HG02970 (cell line): ENCODE results near the gene PHF11.
"Not testable (repeated sequence)": the region's sequence is repeated elsewhere in the genome, so short reads cannot be mapped to it uniquely, and the experiment has no call there.

Source experiments
- ATAC-seq: cut with Tn5 transposase; IDR thresholded peaks from one replicate; pipeline ENCODE4 v1.9.1; 2021; ENCODE audit warnings: mild to moderate bottlenecking, moderate library complexity, moderate number of reproducible peaks; ENCODE audit not compliant: unreplicated experiment, low FRiP score

PHF11 gene

DNA sequence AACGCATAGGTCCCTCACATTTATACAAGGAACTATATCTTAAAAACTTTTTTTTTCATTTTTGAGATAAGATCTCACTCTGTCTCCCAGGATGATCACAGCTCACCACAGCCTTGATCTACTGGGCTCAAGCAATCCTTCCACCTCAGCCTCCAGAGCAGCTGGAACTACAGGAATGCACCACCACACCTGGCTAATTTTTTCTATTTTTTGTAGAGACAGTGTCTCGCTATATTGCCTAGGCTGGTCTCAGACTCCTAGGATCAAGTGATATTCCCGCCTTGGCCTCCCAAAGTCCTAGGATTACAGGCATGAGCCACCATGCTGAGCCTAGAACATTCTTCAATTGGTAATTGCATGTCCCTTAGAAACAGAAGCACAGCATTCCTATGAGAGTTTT lies 47.9 kb downstream of the PHF11 start:
- ATAC-seq = no peak

DNA sequence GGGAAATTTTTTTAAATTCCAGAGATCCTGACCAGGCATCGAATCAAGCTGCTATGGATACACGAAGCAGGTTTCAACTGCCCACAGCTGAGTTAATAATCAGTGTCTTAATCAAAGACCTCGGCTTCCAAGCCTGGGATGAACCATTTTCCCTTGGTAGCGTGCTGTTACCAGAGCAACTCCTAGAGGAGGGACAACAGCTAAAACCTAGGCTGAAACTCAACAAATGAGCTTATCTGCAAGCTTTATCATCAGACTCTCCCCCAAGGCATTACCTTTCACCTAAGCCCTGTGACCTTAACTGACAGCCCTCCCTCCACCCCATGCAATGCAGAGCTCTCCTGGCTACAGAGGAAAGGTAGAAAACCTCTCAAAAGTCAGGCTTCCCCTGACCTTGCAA lies 49.9 kb downstream of the PHF11 start:
- no peak for ATAC-seq

DNA sequence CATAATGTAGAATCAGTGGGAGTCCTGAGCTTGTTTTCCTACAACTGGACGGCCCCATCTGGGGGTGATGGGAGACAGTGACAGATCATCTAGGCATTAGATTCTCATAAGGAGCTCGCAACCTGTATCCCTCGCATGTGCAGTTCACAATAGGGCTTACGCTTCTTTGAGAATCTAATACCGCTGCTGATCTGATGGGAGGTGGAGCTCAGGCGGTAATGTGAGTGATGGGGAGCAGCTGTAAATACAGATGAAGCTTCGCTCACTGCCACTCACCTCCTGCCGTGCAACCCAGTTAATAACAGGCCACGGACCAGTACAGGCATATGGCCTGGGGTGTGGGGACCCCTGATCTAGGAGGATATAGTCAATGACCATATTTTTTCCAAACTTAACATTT lies 50.8 kb downstream of the PHF11 start:
- ATAC-seq = no peak

DNA sequence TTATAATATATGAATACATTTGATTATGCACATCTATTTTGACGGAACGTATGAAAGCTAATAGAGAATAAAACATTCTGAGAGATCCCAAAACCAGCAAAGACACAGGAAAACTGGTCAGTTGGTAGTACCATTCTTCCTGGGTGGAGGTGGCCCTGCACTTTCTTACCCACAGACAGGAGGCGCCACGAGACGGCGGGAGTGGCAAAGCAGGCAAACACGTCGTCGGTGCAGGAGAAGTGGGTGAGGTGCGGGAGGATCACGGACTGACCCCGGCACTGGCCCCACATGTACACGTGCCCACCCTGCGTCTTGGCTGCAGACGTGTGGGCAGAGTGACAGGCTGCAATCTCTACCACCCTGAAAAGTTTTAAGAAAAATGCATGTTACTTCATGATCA lies 53.5 kb downstream of the PHF11 start:
- no peak for ATAC-seq

DNA sequence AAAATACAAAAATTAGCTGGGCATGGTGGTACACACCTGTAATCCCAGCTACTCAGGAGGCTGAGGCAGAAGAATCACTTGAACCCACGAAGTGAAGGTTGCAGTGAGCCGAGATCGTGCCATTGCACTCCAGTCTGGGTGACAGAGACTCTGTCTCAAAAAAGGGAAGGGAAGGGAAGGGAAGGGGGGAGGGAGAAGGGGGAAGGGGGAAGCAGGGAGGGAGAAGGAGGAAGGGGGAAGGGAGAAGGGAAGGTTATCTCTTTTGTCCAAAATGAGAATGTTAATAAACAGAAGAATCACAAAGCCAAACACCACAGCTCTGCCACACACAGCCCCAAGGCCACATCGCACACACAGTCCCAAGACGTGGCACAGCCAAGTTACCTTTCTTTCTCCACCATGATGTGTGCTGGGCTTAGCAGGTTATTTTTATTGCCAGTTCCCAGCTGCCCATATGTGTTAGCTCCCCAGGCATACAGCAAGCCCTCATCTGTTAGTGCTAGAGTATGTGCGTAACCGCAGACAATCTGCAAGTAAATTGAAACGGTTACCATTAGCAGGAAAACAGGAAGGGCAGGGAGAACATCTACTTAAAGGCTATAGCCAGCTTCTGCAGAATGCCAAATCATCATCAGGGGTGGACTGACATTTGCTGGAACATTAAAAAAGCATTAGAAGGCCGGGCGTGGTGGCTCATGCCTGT lies 55.3 kb downstream of the PHF11 start:
- ATAC-seq = no peak

DNA sequence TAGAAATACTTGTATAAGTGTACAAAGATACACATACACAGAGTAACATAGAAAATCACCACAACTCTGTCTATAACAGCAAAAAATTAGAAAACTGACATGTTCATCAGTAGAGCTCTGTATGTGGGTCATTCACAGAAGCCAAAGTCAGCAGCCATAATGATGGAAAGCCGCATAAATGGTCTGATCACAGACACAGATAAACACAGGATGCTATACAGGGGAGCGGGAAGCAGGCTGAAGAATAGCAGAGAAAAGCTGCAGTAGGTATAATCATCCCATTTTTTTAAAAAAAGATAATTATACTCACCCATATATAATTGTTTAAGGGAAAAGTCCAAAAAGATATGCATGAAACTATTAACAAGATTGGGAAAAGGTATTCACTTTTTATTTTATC lies 58.1 kb downstream of the PHF11 start:
- ATAC-seq = no peak

DNA sequence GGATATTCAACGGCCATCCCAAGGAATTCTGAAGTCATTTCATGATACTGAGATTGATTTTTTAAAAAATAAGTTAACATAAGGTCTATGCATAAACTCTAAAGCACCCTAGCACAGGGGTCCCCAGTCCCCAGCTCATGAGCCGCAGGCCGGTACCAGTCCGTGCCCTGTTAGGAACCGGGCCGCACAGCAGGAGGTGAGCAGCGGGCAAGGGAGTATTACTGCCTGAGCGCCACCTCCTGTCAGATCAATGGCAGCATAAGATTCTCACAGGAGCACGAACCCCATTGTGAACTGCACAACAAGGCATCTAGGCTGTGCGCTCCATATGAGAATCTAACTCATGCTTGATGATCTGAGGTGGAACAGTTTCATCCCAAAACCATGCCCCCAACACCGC lies 58.6 kb downstream of the PHF11 start:
- ATAC-seq = no peak

DNA sequence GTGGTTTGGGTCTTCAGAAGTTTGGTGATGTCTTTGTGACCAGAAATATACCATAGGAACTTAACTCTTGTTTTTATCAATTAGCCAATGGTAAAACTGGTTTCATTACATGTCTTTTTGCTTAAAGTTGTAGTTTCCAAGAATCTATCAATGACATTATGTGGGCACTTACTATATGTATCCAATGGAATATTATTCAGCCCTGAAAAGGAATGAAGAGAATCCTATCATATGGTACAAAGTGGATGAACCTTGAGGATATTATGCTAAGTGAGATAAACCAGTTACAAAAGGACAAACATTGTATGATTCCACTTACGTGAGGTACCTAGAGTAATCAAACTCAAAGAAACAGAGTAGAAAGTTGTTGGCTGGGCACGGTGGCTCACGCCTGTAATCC lies 63.3 kb downstream of the PHF11 start:
- ATAC-seq = no peak

DNA sequence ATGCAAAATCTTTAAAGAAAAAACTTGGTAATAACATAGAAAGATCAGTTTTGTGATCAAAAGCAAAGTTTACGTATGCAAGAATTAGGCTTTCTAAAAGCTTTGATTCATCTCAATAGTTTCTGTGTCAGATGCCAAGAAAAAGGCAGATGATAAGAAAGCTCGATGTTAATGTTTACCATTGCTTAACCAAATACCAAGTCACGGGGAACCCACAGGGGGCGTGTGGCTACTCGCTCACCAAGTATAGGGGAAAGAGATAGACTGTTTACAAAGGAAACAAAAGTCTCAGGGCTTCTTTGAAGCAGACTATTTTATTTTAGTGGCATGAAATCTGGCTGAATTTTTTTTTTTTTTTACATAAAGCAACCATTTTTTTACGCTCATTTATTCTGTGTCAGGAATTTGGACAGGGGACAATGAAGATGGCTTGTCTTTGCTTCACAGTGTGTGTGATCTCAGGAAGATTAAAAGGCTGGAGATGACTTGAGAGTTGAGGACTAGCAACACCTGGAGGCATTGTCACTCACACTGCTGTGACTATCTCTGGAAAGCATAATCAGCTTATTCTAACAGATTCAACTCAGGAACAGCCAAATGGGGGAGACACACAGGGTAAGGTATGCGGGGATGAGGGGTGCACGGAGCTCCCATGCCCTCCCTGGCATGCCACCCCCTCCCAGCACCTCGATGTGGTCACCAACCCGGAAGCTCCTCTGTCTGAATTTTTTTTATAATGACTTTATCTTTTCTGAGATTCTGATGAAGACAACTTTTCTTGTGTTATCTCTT lies 64.7 kb downstream of the PHF11 start:
- no peak for ATAC-seq

DNA sequence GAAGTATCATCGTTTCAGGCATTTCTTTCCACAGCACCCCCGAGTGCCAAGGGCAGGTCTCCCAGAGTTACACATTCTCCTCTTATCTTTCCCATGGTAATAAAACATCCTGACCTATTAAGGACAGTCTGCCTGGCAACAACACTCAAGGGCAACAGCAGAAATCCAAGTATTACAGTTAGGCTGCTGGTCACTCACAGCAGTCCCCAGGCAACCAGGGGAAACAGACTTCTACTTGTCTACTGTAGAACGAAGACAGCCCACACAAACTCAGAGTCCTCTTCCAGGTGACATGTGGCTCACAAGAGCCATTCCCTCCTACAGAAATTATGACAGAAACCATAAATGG lies 65.3 kb downstream of the PHF11 start:
- ATAC-seq = no peak

DNA sequence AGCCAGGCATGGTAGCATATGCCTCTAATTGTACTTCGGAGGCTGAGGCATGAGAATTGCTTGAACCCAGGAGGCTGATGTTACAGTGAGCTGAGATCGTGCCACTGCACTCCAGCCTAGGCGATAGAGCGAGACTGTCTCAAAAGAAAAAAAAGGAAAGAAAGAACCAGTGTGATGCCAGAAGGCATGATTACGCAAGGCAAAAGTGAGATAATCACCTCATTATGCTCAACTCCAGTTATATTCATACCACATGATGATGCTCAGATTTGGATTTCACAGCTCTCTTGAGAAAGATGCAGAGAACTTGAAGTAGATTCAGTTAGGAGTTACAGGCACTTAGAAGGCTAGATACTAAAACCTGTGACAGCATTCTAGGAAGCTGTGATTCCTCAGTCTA lies 67.8 kb downstream of the PHF11 start:
- no peak for ATAC-seq

DNA sequence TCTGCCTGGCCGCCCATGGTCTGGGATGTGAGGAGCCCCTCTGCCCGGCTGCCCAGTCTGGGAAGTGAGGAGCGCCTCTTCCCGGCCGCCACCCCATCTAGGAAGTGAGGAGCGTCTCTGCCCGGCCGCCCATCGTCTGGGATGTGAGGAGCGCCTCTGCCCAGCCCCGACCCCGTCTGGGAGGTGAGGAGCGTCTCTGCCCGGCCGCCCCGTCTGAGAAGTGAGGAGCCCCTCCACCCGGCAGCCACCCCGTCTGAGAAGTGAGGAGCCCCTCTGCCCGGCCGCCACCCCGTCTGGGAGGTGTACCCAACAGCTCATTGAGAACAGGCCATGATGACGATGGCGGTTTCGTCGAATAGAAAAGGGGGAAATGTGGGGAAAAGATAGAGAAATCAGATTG lies 69.7 kb downstream of the PHF11 start:
- ATAC-seq = not testable (repeated sequence)

DNA sequence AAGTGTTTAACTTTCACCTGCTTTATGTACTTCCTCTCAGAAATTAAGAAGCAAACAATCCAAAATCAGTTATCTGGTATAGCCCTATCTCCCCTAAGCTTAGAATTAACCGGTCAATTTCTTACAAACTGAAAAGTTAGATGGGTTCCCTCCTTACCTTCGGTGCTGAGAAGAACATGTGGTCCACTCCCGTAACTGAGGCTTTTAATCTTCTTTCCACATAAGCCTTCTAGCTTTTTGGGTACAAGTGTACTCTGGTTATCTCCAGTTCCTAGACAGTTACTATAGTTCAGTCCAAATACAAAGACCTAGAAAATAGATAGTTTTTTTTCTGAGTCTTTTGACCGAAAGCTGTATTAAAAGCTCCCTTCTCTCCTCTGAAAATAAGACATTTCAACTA lies 70.7 kb downstream of the PHF11 start:
- no peak for ATAC-seq

DNA sequence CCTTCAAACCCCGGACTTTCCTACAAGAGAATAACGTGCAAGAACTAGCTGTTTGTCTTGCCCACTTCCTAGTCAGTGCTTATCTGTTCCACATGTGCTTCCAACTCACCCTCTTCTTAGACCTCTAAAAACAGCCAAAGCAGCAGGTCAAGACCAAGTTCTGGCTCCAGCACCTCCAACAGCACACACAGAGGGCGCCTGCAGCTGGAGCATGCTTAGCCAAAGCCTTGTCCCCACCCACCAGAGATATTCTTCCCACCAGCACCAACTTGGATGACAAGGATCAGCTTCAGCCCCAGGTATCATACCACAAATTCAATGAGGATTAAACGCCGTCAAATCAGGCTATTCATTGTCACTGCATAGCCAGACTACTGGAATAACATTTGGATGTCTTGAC lies 71.7 kb downstream of the PHF11 start:
- no peak for ATAC-seq

DNA sequence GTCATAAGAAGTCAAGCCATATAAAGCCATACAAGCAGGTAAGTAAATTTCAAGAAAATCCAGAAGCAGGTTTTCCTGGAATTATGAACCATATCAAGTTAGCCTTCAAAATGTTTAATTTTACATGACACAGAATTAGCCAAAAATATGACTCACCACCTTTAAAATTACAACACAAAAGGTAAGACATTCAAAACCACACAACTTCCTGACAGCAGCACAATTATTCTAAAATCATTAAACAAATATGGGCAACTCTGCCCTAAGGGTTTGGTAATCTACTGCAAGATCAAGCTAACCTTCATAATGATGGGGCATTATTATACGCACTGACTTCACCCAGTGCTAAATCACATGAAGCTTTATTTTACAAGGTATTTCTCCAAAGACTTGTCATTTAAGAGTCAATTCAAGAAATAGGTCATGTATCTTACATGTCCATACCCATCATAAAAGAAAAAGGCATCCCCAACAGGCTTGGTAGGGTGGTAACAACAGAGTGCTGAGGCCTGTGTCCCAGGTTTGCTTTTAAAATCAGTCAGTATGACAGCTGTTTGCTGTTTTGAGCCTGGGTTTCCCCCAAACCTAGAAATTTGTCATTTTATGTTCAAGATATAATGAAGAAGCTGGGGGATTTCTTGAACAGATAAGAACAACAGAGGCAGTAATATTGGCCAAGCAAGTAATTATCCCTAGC lies 74.4 kb downstream of the PHF11 start:
- no peak for ATAC-seq

DNA sequence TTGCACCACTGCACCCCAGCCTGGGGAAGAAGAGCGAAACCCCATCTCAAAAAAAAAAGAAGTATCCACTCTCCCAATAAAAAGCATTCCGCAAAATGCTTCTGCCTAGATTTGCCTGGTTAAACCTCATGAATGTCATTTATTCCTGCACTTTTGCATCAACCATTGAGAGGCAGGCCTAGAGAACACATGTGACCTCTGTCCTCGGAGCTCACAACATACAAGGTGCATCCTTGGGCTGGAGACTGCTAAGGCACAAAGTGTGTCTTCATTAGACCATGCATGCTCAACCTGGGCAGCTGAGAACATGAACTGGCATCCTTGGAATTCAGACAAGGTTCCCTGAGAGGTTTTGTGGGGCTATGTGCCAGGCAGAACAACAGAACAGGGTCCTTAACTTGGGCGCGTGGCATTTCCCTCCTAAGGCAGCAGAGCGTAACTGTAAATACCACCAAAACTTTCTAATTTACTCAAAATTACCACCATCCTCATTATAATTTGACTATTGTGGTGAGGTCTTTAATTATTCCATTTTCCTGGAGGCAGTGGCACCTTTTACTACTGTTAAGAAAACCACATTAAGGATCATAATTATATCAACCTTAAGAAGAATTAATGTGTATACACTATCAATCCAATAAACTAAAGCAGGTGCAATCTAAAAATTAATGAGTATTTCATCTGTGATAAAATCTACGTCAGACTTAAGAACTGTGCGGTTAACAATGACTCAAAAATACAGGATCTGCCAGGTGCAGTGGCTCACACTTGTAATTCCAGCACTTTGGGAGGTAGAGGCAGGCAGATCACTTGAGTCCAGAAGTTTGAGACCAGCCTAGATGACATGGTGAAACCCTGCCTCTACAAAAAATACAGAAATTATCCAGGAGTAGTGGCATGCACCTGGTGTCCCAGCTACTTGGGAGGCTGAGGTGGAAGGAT lies 75.8 kb downstream of the PHF11 start:
- no peak for ATAC-seq
